HepG2 (cell line): ENCODE measurements around the gene CYP2U1. TPM values are rescaled to one million over a fixed set of nuclear protein-coding genes. Genes with fewer than 3 reads are reported as not detected.

ENCODE experiments used
- BRD4 ChIP-seq: sonication (generic); formaldehyde crosslinking; IDR thresholded peaks from 2 replicates; pipeline ENCODE4 v1.4.0; 2020; ENCODE audit warnings: missing genetic modification reagents
- EEA1 ChIP-seq: sonication (generic); formaldehyde crosslinking; IDR thresholded peaks from 2 replicates; pipeline ENCODE4 v1.5.1; 2020; ENCODE audit warnings: mild to moderate bottlenecking, missing genetic modification reagents, borderline replicate concordance
- GZF1 ChIP-seq: sonication (generic); formaldehyde crosslinking; IDR thresholded peaks from 2 replicates; pipeline ENCODE4 v1.5.1; 2020; ENCODE audit warnings: mild to moderate bottlenecking, missing genetic modification reagents
- HCFC1 ChIP-seq: fragments of 150-350 bp; IDR thresholded peaks from 2 replicates; pipeline ENCODE4 v1.6.1; 2014; ENCODE audit warnings: low read depth, low read length
- HMG20B ChIP-seq: conservative IDR thresholded peaks from 2 replicates; pipeline ENCODE4 v1.6.1; 2016; ENCODE audit warnings: missing genetic modification reagents, missing compliant biosample characterization
- ISL2 ChIP-seq: sonication (generic); formaldehyde crosslinking; IDR thresholded peaks from 2 replicates; pipeline ENCODE4 v1.5.0; 2020; ENCODE audit warnings: missing genetic modification reagents
- MXD1 ChIP-seq: sonication (generic); formaldehyde crosslinking; IDR thresholded peaks from 2 replicates; pipeline ENCODE4 v1.4.0; 2020; ENCODE audit warnings: mild to moderate bottlenecking, missing genetic modification reagents
- MXD3 ChIP-seq: IDR thresholded peaks from 2 replicates; pipeline ENCODE4 v1.6.1; 2016; ENCODE audit warnings: mild to moderate bottlenecking, missing biosample characterization, missing genetic modification reagents
- NFRKB ChIP-seq: fragments of 450-650 bp; IDR thresholded peaks from 2 replicates; pipeline ENCODE4 v1.6.1; 2017
- PLSCR1 ChIP-seq: sonication (generic); formaldehyde crosslinking; IDR thresholded peaks from 2 replicates; pipeline ENCODE4 v1.5.0; 2020; ENCODE audit warnings: missing genetic modification reagents, mild to moderate bottlenecking, borderline replicate concordance
- TCF12 ChIP-seq, 2 experiments: fragments of 450-650 bp in 1 of 2; sonication (generic) in 1 of 2; formaldehyde crosslinking in 1 of 2; IDR thresholded peaks; 2 replicates each; pipeline versions ENCODE4 v1.6.1 to v1.8.0; 2017 to 2022; ENCODE audit warnings: antibody characterized with exemption in 1 of 2, mild to moderate bottlenecking in 1 of 2, missing genetic modification reagents in 1 of 2, moderate library complexity in 1 of 2
- ZNF121 ChIP-seq: sonication (generic); formaldehyde crosslinking; IDR thresholded peaks from 2 replicates; pipeline ENCODE4 v1.5.0; 2020; ENCODE audit warnings: mild to moderate bottlenecking, missing genetic modification reagents
- ZNF343 ChIP-seq: sonication (generic); formaldehyde crosslinking; IDR thresholded peaks from 2 replicates; pipeline ENCODE4 v1.4.0; 2020; ENCODE audit warnings: mild to moderate bottlenecking, missing genetic modification reagents
- ZNF629 ChIP-seq: sonication (generic); formaldehyde crosslinking; conservative IDR thresholded peaks from 2 replicates; pipeline ENCODE4 v1.5.0; 2020; ENCODE audit warnings: missing genetic modification reagents
- ZNF691 ChIP-seq: sonication (generic); formaldehyde crosslinking; IDR thresholded peaks from 2 replicates; pipeline ENCODE4 v1.4.0; 2020; ENCODE audit warnings: missing genetic modification reagents, low read depth, mild to moderate bottlenecking, borderline replicate concordance
- ZNF770 ChIP-seq: sonication (generic); formaldehyde crosslinking; IDR thresholded peaks from 2 replicates; pipeline ENCODE4 v1.5.0; 2020; ENCODE audit warnings: mild to moderate bottlenecking, missing genetic modification reagents
- ZNF772 ChIP-seq: sonication (generic); formaldehyde crosslinking; IDR thresholded peaks from 2 replicates; pipeline ENCODE4 v1.5.0; 2020; ENCODE audit warnings: mild to moderate bottlenecking, missing genetic modification reagents
- polyA plus RNA-seq, 8 experiments: library from polyadenylated mRNA; depleted of rRNA in 3 of 8; stranded (reverse) in 7 of 8; unstranded in 1 of 8; fragments of >200 nt; fragmentation: Illumina TruSeq in 4 of 8; extraction: Trizol in 4 of 8; gene quantifications; 2 replicates each; pipeline versions ENCODE4 v1.2.1 to v1.2.3, GENCODE V29; 2011 to 2016; ENCODE audit warnings: low read depth in 4 of 8, missing spikeins in 1 of 8, mixed read lengths in 1 of 8; ENCODE audit not compliant: insufficient read depth in 1 of 8
- total RNA-seq, 5 experiments: library from RNA; depleted of rRNA; stranded (reverse); fragments of >200 nt; fragmentation: Illumina TruSeq; extraction: Trizol; gene quantifications; 2 replicates each; pipeline ENCODE4 v1.2.3, GENCODE V29; 2016; ENCODE audit warnings: low read depth in 1 of 5

Gene CYP2U1
- total and polyA plus RNA-seq, 2 of the 13 experiments (the other 11 are each of a cell fraction or from before 2014, with no cell fraction given): 1.4 to 3.4 TPM

GRCh38 chr4:107978716-107979451, 47.5 kb downstream of the CYP2U1 start (continued):
- TF ChIP-seq ZNF770 (CRISPR knock-in tag): peak; percentile 95
- no peak for TF ChIP-seq ZNF121
- TF ChIP-seq ISL2 (CRISPR knock-in tag): peak; percentile 78; the same call in 1 of the 2 replicates
- TF ChIP-seq PLSCR1: no peak
- 0 out of 2 replicates have a peak, but pooled peaks have one; percentile 36 for TF ChIP-seq ZNF691 (CRISPR knock-in tag)
- peak; percentile 47; the same call in 1 of the 2 replicates for TF ChIP-seq ZNF629 (CRISPR knock-in tag)
- TF ChIP-seq MXD3 (CRISPR knock-in tag): no peak
- no peak for TF ChIP-seq BRD4
- TF ChIP-seq ZNF343: no peak
- no peak for TF ChIP-seq HMG20B (CRISPR knock-in tag)
- no peak for TF ChIP-seq HCFC1
- no peak for TF ChIP-seq NFRKB
- TF ChIP-seq EEA1 (CRISPR knock-in tag): no peak
- TF ChIP-seq TCF12 (IDR thresholded peaks at IDR 0.05): no peak
- no peak for TF ChIP-seq TCF12 (CRISPR knock-in tag; IDR thresholded peaks at IDR 0.05)
- no peak for TF ChIP-seq ZNF772 (CRISPR knock-in tag)
- TF ChIP-seq MXD1 (CRISPR knock-in tag): no peak
- TF ChIP-seq GZF1 (CRISPR knock-in tag): no peak
